ENCODE results near the gene CCHCR1.
"Not testable (repeated sequence)": the region's sequence is repeated elsewhere in the genome, so short reads cannot be mapped to it uniquely, and the experiment has no call there.

Gene CCHCR1

GRCh38 chr6:31157513-31158139, at the start of gene CCHCR1:
Gene CCHCR1, minus strand, starts transcription at chr6:31157802. Its CDS starts 202 bp downstream, at chr6:31157600.
- DNase-seq (ENCODE audit: low read depth) = no peak

DNA sequence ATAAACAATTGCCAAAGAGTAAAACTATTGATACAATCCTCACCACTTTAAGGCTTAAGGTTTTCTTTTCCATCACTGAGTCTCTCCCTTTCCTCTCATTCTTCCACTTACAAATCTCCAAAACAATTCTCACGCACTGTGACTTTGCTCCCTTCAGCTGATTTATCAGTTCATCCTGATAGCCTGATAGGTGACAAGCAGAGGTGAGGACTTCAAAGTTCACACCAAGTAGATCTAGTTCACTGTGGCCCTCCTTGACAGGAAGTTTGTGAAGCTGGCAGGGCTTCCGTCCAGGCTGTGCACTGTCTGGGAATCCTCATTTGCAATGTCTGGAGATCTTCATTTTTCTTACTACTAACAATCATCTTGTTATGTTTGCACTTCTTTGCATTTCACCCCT, 48.0 kb upstream of the CCHCR1 start:
- DNase-seq (ENCODE audit: low read depth) = no peak

- no peak for DNase-seq (ENCODE audit: low read depth)
Observed at GRCh38 chr6:31204751-31205145, 47.1 kb upstream of the CCHCR1 start.

DNA sequence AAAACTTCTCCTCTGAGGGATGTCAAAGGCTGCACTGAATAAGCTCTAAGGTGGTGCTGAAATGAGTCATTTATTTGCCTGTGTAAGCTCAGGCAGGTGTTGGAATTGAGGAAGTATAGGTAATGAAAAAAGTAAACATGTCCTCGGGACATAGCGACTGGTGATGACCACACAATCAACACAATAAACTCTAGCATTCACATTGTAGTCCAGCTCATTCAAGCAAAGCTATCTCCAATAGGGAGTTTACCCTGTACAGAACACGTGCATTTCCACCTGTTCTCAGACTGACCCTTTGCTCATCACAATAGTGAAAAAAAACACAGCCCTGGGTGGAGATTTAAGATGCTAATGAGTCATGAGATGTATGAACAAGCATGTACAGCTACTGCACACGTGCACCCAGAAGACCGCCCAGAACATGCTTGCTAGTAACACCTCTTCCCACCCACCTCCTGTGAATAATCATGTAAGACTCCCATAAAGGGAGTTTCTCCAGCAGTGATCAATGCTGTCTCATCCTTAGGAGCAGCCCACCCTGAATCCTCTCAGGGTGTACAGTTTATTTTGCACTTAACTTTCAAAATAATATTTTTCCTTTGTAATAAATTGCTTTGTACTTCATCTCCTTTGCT, 45.9 kb upstream of the CCHCR1 start:
- peak; percentile 56 for DNase-seq (ENCODE audit: low read depth)

GRCh38 chr6:31202259-31203166, 44.9 kb upstream of the CCHCR1 start:
- no peak for DNase-seq (ENCODE audit: low read depth)

DNA sequence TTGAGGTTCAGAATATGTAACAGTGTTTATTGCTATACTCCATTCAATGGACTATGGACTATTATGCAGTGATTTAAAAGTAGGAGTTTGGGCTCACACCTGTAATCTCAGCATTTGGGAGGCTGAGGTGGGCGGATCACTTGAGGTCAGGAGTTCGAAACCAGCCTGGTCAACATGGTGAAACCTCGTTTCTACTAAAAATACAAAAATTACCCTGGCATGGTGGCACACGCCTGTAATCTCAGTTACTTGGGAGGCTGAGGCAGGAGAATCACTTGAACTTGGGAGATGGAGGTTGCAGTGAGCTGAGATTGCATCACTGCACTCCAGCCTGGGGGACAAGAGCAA, 41.5 kb upstream of the CCHCR1 start:
- not testable (repeated sequence) for DNase-seq (ENCODE audit: low read depth)

DNA sequence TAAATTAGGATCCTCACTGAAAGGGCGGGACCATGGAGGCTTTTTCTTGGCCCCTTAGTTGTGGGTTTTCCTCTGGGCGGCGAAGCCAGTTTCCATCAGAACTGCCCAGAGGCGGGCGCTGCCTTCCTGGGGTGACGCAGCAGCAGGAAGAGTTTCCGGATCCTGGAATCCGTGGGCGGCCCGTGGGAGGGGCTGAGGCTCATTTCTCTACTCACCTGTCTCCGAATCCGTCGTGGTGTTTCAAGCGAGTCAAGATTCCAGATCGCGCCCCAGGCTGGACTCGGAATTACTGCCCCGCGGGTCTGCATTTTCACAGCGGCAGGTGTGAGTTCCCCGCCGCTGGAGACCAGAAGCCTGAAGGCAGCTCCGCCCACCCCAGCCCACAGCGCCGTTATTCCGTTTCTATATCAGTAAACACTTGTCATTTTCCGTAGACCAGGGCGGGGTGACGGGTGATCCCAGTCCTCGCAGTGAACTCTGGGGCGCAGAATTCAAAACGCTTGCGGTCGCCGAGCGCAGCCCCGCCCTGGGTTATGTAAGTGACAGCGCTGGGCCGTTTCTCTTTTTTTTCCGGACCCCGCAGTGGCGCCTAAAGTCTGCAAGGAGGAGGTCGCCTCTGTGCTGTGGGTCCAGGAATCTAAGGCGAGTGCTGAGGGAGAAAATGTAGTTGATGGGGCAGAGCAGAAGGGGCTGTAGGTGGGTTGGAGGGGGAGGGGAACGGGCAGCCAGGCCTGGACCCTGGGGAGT, 40.1 kb upstream of the CCHCR1 start:
- DNase-seq (ENCODE audit: low read depth) = peak; percentile 87

- DNase-seq (ENCODE audit: low read depth) = not testable (repeated sequence)
Observed at GRCh38 chr6:31196251-31197022, 38.8 kb upstream of the CCHCR1 start.

DNA sequence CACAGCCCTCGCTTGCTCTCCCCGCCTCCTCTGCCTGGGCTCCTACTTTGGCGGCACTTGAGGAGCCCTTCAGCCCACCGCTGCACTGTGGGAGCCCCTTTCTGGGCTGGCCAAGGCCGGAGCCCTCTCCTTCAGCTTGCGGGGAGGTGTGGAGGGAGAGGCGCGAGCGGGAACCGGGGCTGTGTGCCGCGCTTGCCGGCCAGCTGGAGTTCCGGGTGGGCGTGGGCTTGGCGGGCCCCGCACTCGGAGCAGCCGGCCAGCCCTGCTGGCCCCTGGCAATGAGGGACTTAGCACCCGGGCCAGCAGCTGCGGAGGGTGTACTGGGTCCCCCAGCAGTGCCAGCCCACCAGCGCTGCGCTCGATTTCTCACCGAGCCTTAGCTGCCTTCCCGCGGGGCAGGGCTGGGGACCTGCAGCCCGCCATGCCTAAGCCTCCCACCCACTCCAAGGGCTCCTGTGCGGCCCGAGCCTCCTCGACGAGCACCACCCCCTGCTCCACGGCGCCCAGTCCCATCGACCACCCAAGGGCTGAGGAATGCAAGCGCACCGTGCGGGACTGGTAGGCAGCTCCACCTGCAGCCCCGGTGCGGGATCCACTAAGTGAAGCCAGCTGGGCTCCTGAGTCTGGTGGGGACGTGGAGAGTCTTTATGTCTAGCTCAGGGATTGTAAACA, 37.8 kb upstream of the CCHCR1 start:
- DNase-seq (ENCODE audit: low read depth) = not testable (repeated sequence)

GRCh38 chr6:31194061-31194834, 36.6 kb upstream of the CCHCR1 start:
- DNase-seq (ENCODE audit: low read depth) = no peak

GRCh38 chr6:31193206-31193605, 35.6 kb upstream of the CCHCR1 start:
- DNase-seq (ENCODE audit: low read depth) = no peak

DNA sequence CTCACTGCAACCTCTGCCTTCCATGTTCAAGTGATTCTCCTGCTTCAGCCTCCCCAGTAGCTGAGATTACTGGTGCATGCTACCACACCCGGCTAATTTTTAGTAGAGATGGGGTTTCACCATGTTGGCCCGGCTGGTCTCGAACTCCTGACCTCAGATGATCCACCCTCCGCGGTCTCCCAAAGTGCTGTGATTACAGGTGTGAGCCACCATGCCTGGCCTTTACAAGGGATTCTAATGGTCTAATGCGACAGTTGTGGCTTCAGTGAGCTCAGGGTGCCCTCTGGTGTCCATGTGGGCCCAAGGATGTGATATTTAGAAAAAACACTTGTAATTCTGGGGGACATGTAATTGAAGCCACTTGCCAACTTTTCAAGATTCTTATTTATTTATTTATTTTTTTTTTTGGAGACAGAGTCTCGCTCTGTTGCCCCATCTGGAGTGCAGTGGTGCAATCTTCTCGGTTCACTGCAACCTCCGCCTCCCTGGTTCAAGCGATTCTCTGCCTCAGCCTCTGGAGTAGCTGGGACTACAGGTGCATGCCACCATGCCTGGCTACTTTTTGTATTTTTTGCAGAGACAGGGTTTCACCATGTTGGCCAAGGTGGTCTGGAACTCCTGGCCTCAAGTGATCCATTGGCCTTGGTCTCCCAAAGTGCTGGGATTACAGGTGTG, 35.0 kb upstream of the CCHCR1 start:
- DNase-seq (ENCODE audit: low read depth) = not testable (repeated sequence)

GRCh38 chr6:31190488-31190887, 32.9 kb upstream of the CCHCR1 start:
- DNase-seq (ENCODE audit: low read depth) = no peak

DNA sequence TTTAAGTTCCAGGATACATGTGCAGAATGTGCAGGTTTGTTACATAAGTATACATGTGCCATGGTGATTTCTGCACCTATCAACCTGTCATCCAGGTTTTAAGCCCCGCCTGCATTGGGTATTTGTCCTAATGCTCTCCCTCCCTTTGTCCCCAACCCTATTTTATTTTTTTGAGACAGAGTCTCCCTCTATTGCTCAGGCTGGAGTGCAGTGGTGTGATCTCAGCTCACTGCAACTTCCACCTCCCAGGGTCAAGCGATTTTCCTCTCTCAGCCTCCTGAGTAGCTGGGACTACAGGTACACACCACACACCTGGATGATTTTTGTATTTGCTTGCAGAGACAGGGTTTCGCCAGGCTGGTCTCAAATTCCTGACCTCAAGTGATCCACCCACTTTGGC, 31.6 kb upstream of the CCHCR1 start:
- not testable (repeated sequence) for DNase-seq (ENCODE audit: low read depth)

DNA sequence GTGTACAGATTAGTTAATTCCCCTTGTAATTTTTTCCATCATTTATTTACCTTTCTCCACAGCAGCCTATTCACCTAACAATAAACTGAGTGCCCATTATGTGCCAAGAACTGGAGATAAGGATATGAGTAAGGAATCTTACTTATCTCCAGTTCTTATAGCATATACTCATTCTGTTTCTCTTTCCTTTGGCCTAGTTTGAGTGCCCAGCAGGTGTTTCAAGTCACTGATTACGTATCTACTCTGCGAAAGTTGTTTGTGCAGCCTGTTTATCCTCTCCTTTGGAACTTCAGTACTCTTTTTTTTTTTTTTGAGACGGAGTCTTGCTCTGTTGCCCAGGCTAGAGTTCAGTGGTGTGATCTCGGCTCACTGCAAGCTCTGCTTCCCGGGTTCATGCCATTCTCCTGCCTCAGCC, 30.2 kb upstream of the CCHCR1 start:
- no peak for DNase-seq (ENCODE audit: low read depth)

DNA sequence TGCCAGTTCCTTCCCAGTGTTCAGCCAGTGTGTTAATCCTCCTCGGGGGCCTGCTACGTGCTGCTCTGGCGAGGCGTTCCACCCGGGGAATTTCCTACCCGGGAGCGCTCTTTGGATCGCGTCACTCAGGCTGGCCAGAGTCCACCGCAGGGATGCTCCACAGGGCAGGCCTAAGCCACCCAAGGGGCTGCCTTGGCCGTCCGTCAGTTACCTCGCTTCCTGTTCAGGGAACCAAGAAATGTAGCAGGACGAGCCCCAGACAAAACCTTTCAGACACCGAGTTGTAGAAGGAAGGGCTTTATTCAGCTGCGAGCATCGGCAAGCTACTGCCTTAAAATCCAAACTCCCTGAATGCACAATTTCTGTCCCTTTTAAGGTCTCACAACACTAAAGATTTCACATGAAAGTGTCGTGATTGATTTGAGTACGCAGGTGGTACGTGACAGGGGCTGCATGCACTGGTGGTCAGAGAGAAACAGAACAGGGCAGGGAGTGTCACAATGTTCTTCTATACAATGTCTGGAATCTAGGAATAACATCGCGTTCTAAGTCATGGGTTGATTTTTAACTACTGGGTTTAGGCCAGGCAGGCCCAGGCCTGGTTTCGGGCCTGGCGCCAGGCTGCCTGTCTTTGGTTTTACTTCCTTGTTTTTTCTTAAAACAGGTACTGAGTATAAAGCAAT, 28.6 kb upstream of the CCHCR1 start:
- DNase-seq (ENCODE audit: low read depth) = no peak

DNA sequence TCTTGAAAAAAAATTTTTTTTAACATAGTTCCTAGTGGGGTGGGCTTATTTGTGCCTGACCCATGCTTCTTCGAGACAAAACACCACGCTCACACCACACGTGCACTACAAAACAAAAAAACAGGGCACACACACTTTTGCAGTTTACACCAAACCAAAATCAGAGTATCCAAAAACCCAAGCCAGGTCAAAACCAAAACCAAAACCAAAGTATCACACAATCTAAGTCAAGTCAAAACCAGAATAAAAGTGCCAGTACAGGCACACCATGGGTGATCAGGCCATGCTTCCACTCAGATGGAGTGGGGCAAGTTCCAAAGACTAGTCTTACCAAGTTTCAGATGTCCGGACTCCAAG, 28.1 kb upstream of the CCHCR1 start:
- DNase-seq (ENCODE audit: low read depth) = not testable (repeated sequence)

DNA sequence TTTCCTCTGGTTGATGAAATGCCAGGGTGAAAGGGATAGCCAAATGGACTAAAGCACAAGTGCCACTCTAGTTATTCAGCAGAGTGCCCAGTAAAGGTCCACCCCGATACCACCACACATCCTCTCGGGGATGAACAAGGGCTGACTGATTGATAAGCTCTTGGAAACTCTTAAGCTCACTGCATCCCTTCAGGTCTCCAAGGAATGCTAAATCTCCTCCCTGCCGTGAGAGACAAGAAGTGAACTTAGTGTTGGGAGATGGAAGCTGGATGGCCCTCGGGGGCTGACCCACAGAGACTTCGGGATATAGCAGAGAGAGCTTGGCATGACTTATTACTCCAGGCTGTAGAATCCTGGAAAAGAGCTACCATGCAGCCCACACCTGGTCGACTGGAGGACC, 26.3 kb upstream of the CCHCR1 start:
- not testable (repeated sequence) for DNase-seq (ENCODE audit: low read depth)

DNA sequence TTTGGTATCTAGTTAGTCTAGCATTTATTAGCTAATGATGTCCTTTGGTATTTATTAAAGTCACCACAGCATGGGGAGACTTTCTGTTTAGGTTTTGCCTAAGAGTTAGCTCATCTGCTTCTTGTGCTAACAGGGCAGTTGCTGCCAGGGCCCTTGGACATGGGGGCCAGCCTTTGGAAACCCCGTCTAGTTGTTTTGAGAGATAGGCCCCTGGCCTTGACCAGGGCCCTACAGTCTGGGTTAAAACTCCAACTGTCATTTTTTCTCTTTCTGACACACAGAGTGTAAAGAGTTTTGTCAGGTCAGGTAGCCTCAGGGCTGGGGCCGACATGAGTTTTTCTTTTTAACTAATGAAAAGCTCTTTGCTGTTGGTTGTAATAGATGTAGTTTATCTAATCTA, 25.7 kb upstream of the CCHCR1 start:
- not testable (repeated sequence) for DNase-seq (ENCODE audit: low read depth)
